HG03342 (cell line): ENCODE results near the gene TPM2.

Experiments used
- ATAC-seq: cut with Tn5 transposase; IDR thresholded peaks from one replicate; pipeline ENCODE4 v1.9.1; 2021; ENCODE audit warnings: mild to moderate bottlenecking, moderate library complexity; ENCODE audit not compliant: unreplicated experiment

Gene TPM2

GRCh38 chr9:35696520-35697215, 6.9 kb upstream of the TPM2 start:
- peak; percentile 70 for ATAC-seq

- no peak for ATAC-seq
Measured at GRCh38 chr9:35695943-35696401, 6.2 kb upstream of the TPM2 start.

- ATAC-seq: no peak
Measured at GRCh38 chr9:35691757-35692301, 2.1 kb upstream of the TPM2 start.

GRCh38 chr9:35691334-35691650, 1.6 kb upstream of the TPM2 start:
- no peak for ATAC-seq

- no peak for ATAC-seq
Measured at GRCh38 chr9:35690614-35691333, 1.0 kb upstream of the TPM2 start.

- ATAC-seq: no peak
Measured at GRCh38 chr9:35690294-35690613, 529 bp upstream of the TPM2 start.

GRCh38 chr9:35688558-35689541, 875 bp downstream of the TPM2 start:
- ATAC-seq: no peak

- ATAC-seq: no peak
Measured at GRCh38 chr9:35687972-35688557, 1.7 kb downstream of the TPM2 start.

GRCh38 chr9:35687306-35687705, 2.4 kb downstream of the TPM2 start:
- ATAC-seq: no peak

GRCh38 chr9:35686222-35687203, 3.2 kb downstream of the TPM2 start:
- ATAC-seq: no peak

- ATAC-seq: no peak
Measured at GRCh38 chr9:35685506-35685905, 4.2 kb downstream of the TPM2 start.

- no peak for ATAC-seq
Measured at GRCh38 chr9:35684921-35685320, 4.8 kb downstream of the TPM2 start.

GRCh38 chr9:35683323-35683722, 6.4 kb downstream of the TPM2 start:
- no peak for ATAC-seq

GRCh38 chr9:35682520-35683315, 7.0 kb downstream of the TPM2 start:
- no peak for ATAC-seq

- ATAC-seq: no peak
Measured at GRCh38 chr9:35682051-35682450, 7.7 kb downstream of the TPM2 start.

GRCh38 chr9:35681341-35682002, 8.3 kb downstream of the TPM2 start:
- ATAC-seq: no peak

- peak; percentile 78 for ATAC-seq
Measured at GRCh38 chr9:35680331-35681105, 9.2 kb downstream of the TPM2 start.
